ENCODE data around the gene ANKRD52.
"Not testable (repeated sequence)": the region's sequence is repeated elsewhere in the genome, so short reads cannot be mapped to it uniquely, and the experiment has no call there.

The ANKRD52 gene

GRCh38 chr12:56271031-56271430, 12.8 kb upstream of the ANKRD52 start:
- DNase-seq, result no peak

- no peak for DNase-seq
Measured at GRCh38 chr12:56267443-56268071, 9.4 kb upstream of the ANKRD52 start.

GRCh38 chr12:56266693-56267442, 8.7 kb upstream of the ANKRD52 start, which contains the start of gene COQ10A:
COQ10A (plus strand) TSS chr12:56266942; CDS start chr12:56267119, 177 bp downstream.
- DNase-seq, result peak; percentile 92

- DNase-seq, result not testable (repeated sequence)
Measured at GRCh38 chr12:56266068-56266692, 8.0 kb upstream of the ANKRD52 start.

GRCh38 chr12:56262955-56263354, 4.8 kb upstream of the ANKRD52 start:
- not testable (repeated sequence) for DNase-seq

- DNase-seq, result no peak
Measured at GRCh38 chr12:56261503-56262232, 3.5 kb upstream of the ANKRD52 start.

GRCh38 chr12:56260921-56261320, 2.7 kb upstream of the ANKRD52 start:
- no peak for DNase-seq

- no peak for DNase-seq
Measured at GRCh38 chr12:56260380-56260779, 2.2 kb upstream of the ANKRD52 start.

- DNase-seq, result no peak
Measured at GRCh38 chr12:56258820-56259183, 618 bp upstream of the ANKRD52 start.

GRCh38 chr12:56257491-56258067, 605 bp downstream of the ANKRD52 start:
- DNase-seq, result peak; percentile 66

- no peak for DNase-seq
Measured at GRCh38 chr12:56257071-56257470, 1.1 kb downstream of the ANKRD52 start.

- DNase-seq, result no peak
Measured at GRCh38 chr12:56256326-56256960, 1.7 kb downstream of the ANKRD52 start.

- DNase-seq, result no peak
Measured at GRCh38 chr12:56255671-56256070, 2.5 kb downstream of the ANKRD52 start.

- DNase-seq, result no peak
Measured at GRCh38 chr12:56253091-56253490, 5.1 kb downstream of the ANKRD52 start.

- DNase-seq, result no peak
Measured at GRCh38 chr12:56252649-56253048, 5.5 kb downstream of the ANKRD52 start.

GRCh38 chr12:56248711-56249110, 9.5 kb downstream of the ANKRD52 start:
- no peak for DNase-seq

- DNase-seq, result no peak
Measured at GRCh38 chr12:56247923-56248322, 10.3 kb downstream of the ANKRD52 start.

GRCh38 chr12:56244494-56244893, 13.7 kb downstream of the ANKRD52 start:
- DNase-seq, result no peak

GRCh38 chr12:56243731-56244181, 14.4 kb downstream of the ANKRD52 start:
- no peak for DNase-seq

GRCh38 chr12:56242986-56243385, 15.2 kb downstream of the ANKRD52 start:
- no peak for DNase-seq

GRCh38 chr12:56241424-56242303, 16.5 kb downstream of the ANKRD52 start:
- no peak for DNase-seq
